Testis (tissue), 3 donors: ENCODE data around the gene STARD3NL. TPM values are rescaled to one million over a fixed set of nuclear protein-coding genes. Genes with fewer than 3 reads are reported as not detected.

Experiments
- DNase-seq: peaks from one replicate; pipeline ENCODE4 v3.0.0-alpha.2; 2019
- H3K27ac ChIP-seq, 2 donors: fragments of 200-600 bp; sonication (generic); one replicate each; pipeline ENCODE4 v1.5.1; 2019
- H3K27me3 ChIP-seq: fragments of 200-600 bp; sonication (generic); one replicate; pipeline ENCODE4 v1.5.1; 2019
- H3K36me3 ChIP-seq: fragments of 200-600 bp; sonication (generic); one replicate; pipeline ENCODE4 v1.5.1; 2017; ENCODE audit warnings: low read depth; ENCODE audit errors: missing control alignments
- H3K4me1 ChIP-seq: fragments of 200-600 bp; sonication (generic); one replicate; pipeline ENCODE4 v1.5.1; 2019
- H3K4me3 ChIP-seq, 2 donors: fragments of 200-600 bp; sonication (generic); one replicate each; pipeline ENCODE4 v1.5.1; 2017 to 2019
- H3K9me3 ChIP-seq: fragments of 200-600 bp; sonication (generic); one replicate; pipeline ENCODE4 v1.5.1; 2017
- CTCF ChIP-seq, 3 experiments: fragments of 450-650 bp in 2 of 3; fragments of 200-600 bp in 1 of 3; sonication (generic) in 1 of 3; IDR thresholded peaks; one replicate each; pipeline ENCODE4 v1.5.1; 2016 to 2019; ENCODE audit warnings: antibody characterized with exemption in 3 of 3, mild to moderate bottlenecking in 2 of 3, moderate library complexity in 1 of 3
- POLR2A ChIP-seq: fragments of 450-650 bp; IDR thresholded peaks from one replicate; pipeline ENCODE4 v1.6.1; 2017; ENCODE audit warnings: antibody characterized with exemption, mild to moderate bottlenecking, moderate library complexity
- WGBS, 2 donors: methylation state at CpG; one replicate each; pipeline ENCODE4 v1.1.5; 2018; 5-methylcytosine and 5-hydroxymethylcytosine counted together
- intact Hi-C: fragments of 100-400 bp; cut with DNase I; formaldehyde crosslinking; loops from one replicate; pipeline ENCODE4 v1.15.1; 2023; ENCODE audit warnings: low total_unique reads
- polyA plus RNA-seq: library from polyadenylated mRNA; stranded (reverse); fragments of 350-450 nt; fragmentation: Illumina TruSeq; extraction: RNeasy Lipid Tissue Mini Kit (QIAGEN cat#74804); gene quantifications from one replicate; pipeline ENCODE4 v1.2.3, GENCODE V29; 2014; ENCODE audit warnings: low read depth, low replicate concordance; ENCODE audit not compliant: insufficient read depth
- small RNA-seq, 2 donors: library from RNA; depleted of rRNA; stranded (forward); fragments of <200 nt; gene quantifications; one replicate each; pipeline ENCODE3, GENCODE V24; 2016
- total RNA-seq, 2 donors: library from RNA; depleted of rRNA; stranded (reverse); fragments of >200 nt; gene quantifications; one replicate each; pipeline ENCODE4 v1.2.3, GENCODE V29; 2016

The STARD3NL gene
- total and polyA plus RNA-seq, 3 donors from 2014 or later, result 52.2 to 66.1 (median 60.4) TPM

- Histone ChIP-seq H3K27me3 (no peaks in the 10 kb centered on the region), H3K27ac (no peak overlapping the region), H3K36me3 (no peaks in the 10 kb centered on the region), H3K4me1 (no peaks in the 10 kb centered on the region), H3K9me3 (no peaks in the 10 kb centered on the region), H3K4me3 (no peak overlapping the region)
- intact Hi-C loops, result no loop called here
- no peak for DNase-seq
- WGBS, 2 donors, result 90 to 95% methylated on average over 4 of the region's 4 CpGs
- no peak for TF ChIP-seq CTCF (IDR thresholded peaks at IDR 0.05)
- no peak for TF ChIP-seq POLR2A
Observed at GRCh38 chr7:38274486-38274885, 96.4 kb downstream of the STARD3NL start.

GRCh38 chr7:38274927-38275620 is 97.0 kb downstream of the STARD3NL start:
- no peak for DNase-seq
- 92 to 94% methylated on average over 3 of the region's 3 CpGs for WGBS, 2 donors
- no peaks in the 10 kb centered on the region for H3K4me1 ChIP-seq
- H3K4me3 ChIP-seq, result no peak overlapping the region
- no peaks in the 10 kb centered on the region for H3K27me3 ChIP-seq
- no peaks in the 10 kb centered on the region for H3K9me3 ChIP-seq
- intact Hi-C loops, result no loop called here
- H3K36me3 ChIP-seq, result no peaks in the 10 kb centered on the region
- H3K27ac ChIP-seq, result no peak overlapping the region
- no peak for TF ChIP-seq POLR2A

GRCh38 chr7:38276096-38276877 is 98.2 kb downstream of the STARD3NL start:
- H3K27me3 ChIP-seq, result no peaks in the 10 kb centered on the region
- no peak for DNase-seq
- H3K27ac ChIP-seq, result no peak overlapping the region
- H3K4me1 ChIP-seq, result no peaks in the 10 kb centered on the region
- TF ChIP-seq CTCF (IDR thresholded peaks at IDR 0.05), result no peak
- no peak for TF ChIP-seq POLR2A
- no peaks in the 10 kb centered on the region for H3K9me3 ChIP-seq
- intact Hi-C loops, result no loop called here
- WGBS, 2 donors, result 74 to 82% methylated on average over 6 of the region's 6 CpGs
- no peaks in the 10 kb centered on the region for H3K36me3 ChIP-seq
- no peak overlapping the region for H3K4me3 ChIP-seq

- DNase-seq, result no peak
- no peaks in the 10 kb centered on the region for H3K4me1 ChIP-seq
- H3K9me3 ChIP-seq, result no peaks in the 10 kb centered on the region
- no peak overlapping the region for H3K27ac ChIP-seq
- intact Hi-C loops, result no loop called here
- H3K4me3 ChIP-seq, result no peak overlapping the region
- no peaks in the 10 kb centered on the region for H3K27me3 ChIP-seq
- 71% methylated on average over 1 of the region's 1 CpG for WGBS, 2 donors
- no peaks in the 10 kb centered on the region for H3K36me3 ChIP-seq
- TF ChIP-seq POLR2A (no peak), CTCF (IDR thresholded peaks at IDR 0.05) (no peak)
Observed at GRCh38 chr7:38280000-38280399, 102.0 kb downstream of the STARD3NL start.

Small RNA genes within 50 kb of the gene (small RNA-seq; reads per million reads assigned to genes)
- gene TRGJ1, result 0 reads per million in 2 donors
- 0 reads per million in 2 donors for gene TRGJ2
- 0 reads per million in 2 donors for gene TRGJP
- 0 reads per million in 2 donors for gene TRGJP1
- gene TRGJP2, result 0 reads per million in 2 donors
